Panc1 (cell line): ENCODE data around the gene TCTN1. TPM values are rescaled to one million over a fixed set of nuclear protein-coding genes. Genes with fewer than 3 reads are reported as not detected.

Source experiments
- ATAC-seq: fragments of 200-7000 bp; cut with Tn5 transposase; 2 replicates; pipeline ENCODE4 v1.9.1; 2020; ENCODE audit warnings: mild to moderate bottlenecking, moderate library complexity
- BruUV-seq: library from RNA; stranded (reverse); fragments of 400-500 nt; replicated peaks from 2 replicates; lab custom pipeline; 2021; lab: Mats Ljungman, UMichigan
- CTCF ChIA-PET: fragments of 300-600 bp; sonication (Branson Sonifier 250); formaldehyde crosslinking; loops from one replicate; lab custom pipeline; 2022; ENCODE audit warnings: antibody characterized with exemption; lab: Charles Lee
- POLR2A ChIA-PET: fragments of 300-600 bp; sonication (Branson Sonifier 250); formaldehyde crosslinking; loops from one replicate; lab custom pipeline; 2022; ENCODE audit warnings: antibody characterized with exemption; lab: Charles Lee
- DNase-seq: peaks from one replicate; pipeline ENCODE4 v3.0.0-alpha.2; 2010; ENCODE audit warnings: low read depth, low spot score
- H3K27ac ChIP-seq: 2 replicates; pipeline ENCODE4 v1.5.1; 2011; ENCODE audit warnings: mild to moderate bottlenecking, low read length, inconsistent platforms
- H3K27me3 ChIP-seq: fragments of 200-500 bp; sonication (Bioruptor generic); 2 replicates; pipeline ENCODE4 v1.6.0; 2014; ENCODE audit warnings: low read length, inconsistent platforms; ENCODE audit not compliant: control insufficient read depth, insufficient read depth
- H3K36me3 ChIP-seq: fragments of 200-500 bp; sonication (Bioruptor generic); 2 replicates; pipeline ENCODE4 v1.5.1; 2014; ENCODE audit warnings: inconsistent platforms, mild to moderate bottlenecking, low read length, moderate library complexity; ENCODE audit not compliant: control insufficient read depth, insufficient read depth
- H3K4me1 ChIP-seq: 2 replicates; pipeline ENCODE4 v1.5.1; 2011; ENCODE audit warnings: inconsistent platforms, mild to moderate bottlenecking, low read length, moderate library complexity; ENCODE audit not compliant: control insufficient read depth, insufficient read depth
- H3K4me3 ChIP-seq, 2 experiments: 2 replicates each; pipeline ENCODE4 v1.5.1; 2011 to 2012; ENCODE audit warnings: low read depth in 2 of 2, low read length in 2 of 2, mild to moderate bottlenecking in 2 of 2, inconsistent platforms in 1 of 2, moderate library complexity in 1 of 2
- H3K9me3 ChIP-seq: fragments of 200-500 bp; sonication (Bioruptor generic); 2 replicates; pipeline ENCODE4 v1.5.1; 2014; ENCODE audit warnings: low read depth, mild to moderate bottlenecking, inconsistent platforms, low read length, moderate library complexity; ENCODE audit not compliant: control insufficient read depth, insufficient read depth
- POLR2AphosphoS5 ChIP-seq: IDR thresholded peaks from 2 replicates; pipeline ENCODE4 v1.6.1; 2012; ENCODE audit warnings: mild to moderate bottlenecking, low read depth, low read length, moderate library complexity
- SIN3A ChIP-seq: IDR thresholded peaks from 2 replicates; pipeline ENCODE4 v1.6.1; 2012; ENCODE audit warnings: low read depth, mild to moderate bottlenecking, low read length, moderate library complexity, borderline replicate concordance; ENCODE audit not compliant: insufficient read depth
- TCF7L2 ChIP-seq: IDR thresholded peaks from 2 replicates; pipeline ENCODE4 v1.6.1; 2011; ENCODE audit warnings: mild to moderate bottlenecking, low read depth, low read length, inconsistent platforms
- in situ Hi-C: cut with HindIII; loops from 2 replicates; pipeline ENCODE4 v1.10.0; 2016; ENCODE audit warnings: low sequenced_read_pairs, low pct_unique_long_range_greater_than_20kb
- intact Hi-C: fragments of 100-400 bp; cut with micrococcal nuclease; formaldehyde crosslinking; loops from one replicate; pipeline ENCODE4 v1.10.0; 2022; ENCODE audit not compliant: unreplicated experiment
- total RNA-seq: library from RNA; stranded (reverse); gene quantifications from one replicate; pipeline ENCODE4 v1.2.1, GENCODE V29; 2021; ENCODE audit not compliant: unreplicated experiment
- TF ChIP-seq, protein P1 (sequence below), 2 experiments: IDR thresholded peaks; 2 replicates each; pipeline ENCODE4 v1.6.1; 2011 to 2012; ENCODE audit warnings: low read depth in 2 of 2, control low read depth in 1 of 2, low read length in 1 of 2, mild to moderate bottlenecking in 1 of 2, moderate library complexity in 1 of 2; ENCODE audit not compliant: insufficient read depth in 1 of 2
- TF ChIP-seq, protein P2 (sequence below): fragments of 450-650 bp; IDR thresholded peaks from 2 replicates; pipeline ENCODE4 v1.5.1; 2017; ENCODE audit warnings: mild to moderate bottlenecking

The TCTN1 gene
- total RNA-seq, 1 experiment from 2014 or later: 28.5 TPM

DNA sequence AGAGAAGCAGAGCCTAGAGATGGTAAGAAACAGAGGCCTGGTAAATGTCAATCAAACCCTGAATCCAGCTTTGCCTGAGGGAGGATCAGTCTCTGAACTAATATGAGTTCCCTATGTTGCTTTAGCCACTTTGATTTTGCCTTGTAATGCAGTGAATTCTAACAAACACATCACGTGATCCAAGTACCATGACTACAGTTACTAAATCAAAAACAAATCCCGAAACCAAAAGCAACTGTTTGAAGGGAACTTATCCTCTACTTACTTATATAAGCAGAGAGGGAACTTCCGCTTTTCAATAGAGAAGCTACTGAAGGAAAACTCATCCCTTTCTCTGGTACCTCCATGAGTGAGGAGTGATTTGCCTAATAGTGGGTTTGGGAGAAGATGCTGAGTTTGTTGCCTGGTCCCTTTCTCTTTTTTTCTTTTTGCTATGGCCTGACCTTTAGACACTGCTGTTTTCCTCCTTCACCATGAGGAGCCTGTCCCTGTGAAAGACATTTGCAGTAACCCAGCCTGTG is 23.1 kb upstream of the TCTN1 start:
- no peaks in the 10 kb centered on the region for H3K9me3 ChIP-seq
- H3K27ac ChIP-seq: no peak overlapping the region
- CTCF ChIA-PET: no interaction called here
- no peaks in the 10 kb centered on the region; the same call in 1 of the 2 replicates for H3K4me1 ChIP-seq
- in situ Hi-C loops (no loop called here), intact Hi-C loops (no loop called here)
- POLR2A ChIA-PET: interaction anchor here (0.6 kb wide), 1 partner anchor 9 kb away, joined by 3 read pairs; no protein-coding TSS in a partner anchor
- no TSS peak for BruUV-seq
- H3K4me3 ChIP-seq: no peak overlapping the region
- DNase-seq (no peak), ATAC-seq (no peak)
- no peaks in the 10 kb centered on the region for H3K27me3 ChIP-seq
- TF ChIP-seq SIN3A (no peak), TCF7L2 (no peak), POLR2AphosphoS5 (no peak)
- TF ChIP-seq, protein P1, sequence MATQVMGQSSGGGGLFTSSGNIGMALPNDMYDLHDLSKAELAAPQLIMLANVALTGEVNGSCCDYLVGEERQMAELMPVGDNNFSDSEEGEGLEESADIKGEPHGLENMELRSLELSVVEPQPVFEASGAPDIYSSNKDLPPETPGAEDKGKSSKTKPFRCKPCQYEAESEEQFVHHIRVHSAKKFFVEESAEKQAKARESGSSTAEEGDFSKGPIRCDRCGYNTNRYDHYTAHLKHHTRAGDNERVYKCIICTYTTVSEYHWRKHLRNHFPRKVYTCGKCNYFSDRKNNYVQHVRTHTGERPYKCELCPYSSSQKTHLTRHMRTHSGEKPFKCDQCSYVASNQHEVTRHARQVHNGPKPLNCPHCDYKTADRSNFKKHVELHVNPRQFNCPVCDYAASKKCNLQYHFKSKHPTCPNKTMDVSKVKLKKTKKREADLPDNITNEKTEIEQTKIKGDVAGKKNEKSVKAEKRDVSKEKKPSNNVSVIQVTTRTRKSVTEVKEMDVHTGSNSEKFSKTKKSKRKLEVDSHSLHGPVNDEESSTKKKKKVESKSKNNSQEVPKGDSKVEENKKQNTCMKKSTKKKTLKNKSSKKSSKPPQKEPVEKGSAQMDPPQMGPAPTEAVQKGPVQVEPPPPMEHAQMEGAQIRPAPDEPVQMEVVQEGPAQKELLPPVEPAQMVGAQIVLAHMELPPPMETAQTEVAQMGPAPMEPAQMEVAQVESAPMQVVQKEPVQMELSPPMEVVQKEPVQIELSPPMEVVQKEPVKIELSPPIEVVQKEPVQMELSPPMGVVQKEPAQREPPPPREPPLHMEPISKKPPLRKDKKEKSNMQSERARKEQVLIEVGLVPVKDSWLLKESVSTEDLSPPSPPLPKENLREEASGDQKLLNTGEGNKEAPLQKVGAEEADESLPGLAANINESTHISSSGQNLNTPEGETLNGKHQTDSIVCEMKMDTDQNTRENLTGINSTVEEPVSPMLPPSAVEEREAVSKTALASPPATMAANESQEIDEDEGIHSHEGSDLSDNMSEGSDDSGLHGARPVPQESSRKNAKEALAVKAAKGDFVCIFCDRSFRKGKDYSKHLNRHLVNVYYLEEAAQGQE (IDR thresholded peaks at IDR 0.05; ENCODE audit: insufficient read depth in 1 of 2, low read depth in 2 of 2, low read length in 1 of 2): no peak
- TF ChIP-seq, protein P2, sequence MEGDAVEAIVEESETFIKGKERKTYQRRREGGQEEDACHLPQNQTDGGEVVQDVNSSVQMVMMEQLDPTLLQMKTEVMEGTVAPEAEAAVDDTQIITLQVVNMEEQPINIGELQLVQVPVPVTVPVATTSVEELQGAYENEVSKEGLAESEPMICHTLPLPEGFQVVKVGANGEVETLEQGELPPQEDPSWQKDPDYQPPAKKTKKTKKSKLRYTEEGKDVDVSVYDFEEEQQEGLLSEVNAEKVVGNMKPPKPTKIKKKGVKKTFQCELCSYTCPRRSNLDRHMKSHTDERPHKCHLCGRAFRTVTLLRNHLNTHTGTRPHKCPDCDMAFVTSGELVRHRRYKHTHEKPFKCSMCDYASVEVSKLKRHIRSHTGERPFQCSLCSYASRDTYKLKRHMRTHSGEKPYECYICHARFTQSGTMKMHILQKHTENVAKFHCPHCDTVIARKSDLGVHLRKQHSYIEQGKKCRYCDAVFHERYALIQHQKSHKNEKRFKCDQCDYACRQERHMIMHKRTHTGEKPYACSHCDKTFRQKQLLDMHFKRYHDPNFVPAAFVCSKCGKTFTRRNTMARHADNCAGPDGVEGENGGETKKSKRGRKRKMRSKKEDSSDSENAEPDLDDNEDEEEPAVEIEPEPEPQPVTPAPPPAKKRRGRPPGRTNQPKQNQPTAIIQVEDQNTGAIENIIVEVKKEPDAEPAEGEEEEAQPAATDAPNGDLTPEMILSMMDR: no peak
- H3K36me3 ChIP-seq: no peaks in the 10 kb centered on the region

DNA sequence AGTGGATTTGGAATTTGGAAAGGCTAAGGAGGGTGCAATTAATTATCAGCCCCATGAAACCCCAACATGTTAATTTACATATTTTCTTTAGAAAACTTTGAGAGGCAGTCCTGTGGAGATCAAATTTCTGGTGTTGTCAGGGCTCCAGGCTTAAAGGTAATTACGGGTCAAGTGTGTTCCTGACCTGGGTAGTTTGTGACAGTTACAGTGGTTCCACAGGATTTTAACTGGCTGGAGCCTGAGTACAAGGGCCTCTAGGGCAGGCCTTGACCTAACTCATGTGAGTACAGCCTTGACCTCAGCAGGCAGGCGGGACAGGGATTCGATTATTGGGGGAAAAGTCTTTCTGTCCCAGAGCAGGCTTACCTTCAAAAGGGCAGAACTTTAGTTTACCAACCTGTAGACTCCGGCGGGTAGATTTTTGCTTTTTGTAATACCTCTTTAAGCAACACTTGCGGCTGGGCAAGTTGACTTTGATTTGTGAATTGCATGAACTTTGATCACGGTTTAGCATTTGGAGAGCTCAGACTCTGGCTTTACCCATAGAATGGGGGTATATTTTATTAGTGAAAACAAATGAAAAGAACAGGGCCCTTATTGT is 22.4 kb upstream of the TCTN1 start:
- H3K9me3 ChIP-seq: no peaks in the 10 kb centered on the region
- in situ Hi-C loops (no loop called here), intact Hi-C loops (no loop called here)
- H3K4me3 ChIP-seq: no peak overlapping the region
- TF ChIP-seq POLR2AphosphoS5 (no peak), SIN3A (no peak), TCF7L2 (no peak)
- TF ChIP-seq, protein P1 (IDR thresholded peaks at IDR 0.05; ENCODE audit: insufficient read depth in 1 of 2, low read depth in 2 of 2, low read length in 1 of 2): no peak
- TF ChIP-seq, protein P2: no peak
- ATAC-seq: no peak
- DNase-seq: no peak
- ChIA-PET CTCF (no interaction called here), POLR2A (interaction anchor here (0.6 kb wide), 1 partner anchor 10 kb away, joined by 3 read pairs; no protein-coding TSS in a partner anchor)
- no peaks in the 10 kb centered on the region; the same call in 1 of the 2 replicates for H3K4me1 ChIP-seq
- no peaks in the 10 kb centered on the region for H3K27me3 ChIP-seq
- no peak overlapping the region for H3K27ac ChIP-seq
- BruUV-seq: no TSS peak
- no peaks in the 10 kb centered on the region for H3K36me3 ChIP-seq
